Measurements from ENCODE around the gene LMCD1.

The LMCD1 gene, protein sequence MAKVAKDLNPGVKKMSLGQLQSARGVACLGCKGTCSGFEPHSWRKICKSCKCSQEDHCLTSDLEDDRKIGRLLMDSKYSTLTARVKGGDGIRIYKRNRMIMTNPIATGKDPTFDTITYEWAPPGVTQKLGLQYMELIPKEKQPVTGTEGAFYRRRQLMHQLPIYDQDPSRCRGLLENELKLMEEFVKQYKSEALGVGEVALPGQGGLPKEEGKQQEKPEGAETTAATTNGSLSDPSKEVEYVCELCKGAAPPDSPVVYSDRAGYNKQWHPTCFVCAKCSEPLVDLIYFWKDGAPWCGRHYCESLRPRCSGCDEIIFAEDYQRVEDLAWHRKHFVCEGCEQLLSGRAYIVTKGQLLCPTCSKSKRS

DNA sequence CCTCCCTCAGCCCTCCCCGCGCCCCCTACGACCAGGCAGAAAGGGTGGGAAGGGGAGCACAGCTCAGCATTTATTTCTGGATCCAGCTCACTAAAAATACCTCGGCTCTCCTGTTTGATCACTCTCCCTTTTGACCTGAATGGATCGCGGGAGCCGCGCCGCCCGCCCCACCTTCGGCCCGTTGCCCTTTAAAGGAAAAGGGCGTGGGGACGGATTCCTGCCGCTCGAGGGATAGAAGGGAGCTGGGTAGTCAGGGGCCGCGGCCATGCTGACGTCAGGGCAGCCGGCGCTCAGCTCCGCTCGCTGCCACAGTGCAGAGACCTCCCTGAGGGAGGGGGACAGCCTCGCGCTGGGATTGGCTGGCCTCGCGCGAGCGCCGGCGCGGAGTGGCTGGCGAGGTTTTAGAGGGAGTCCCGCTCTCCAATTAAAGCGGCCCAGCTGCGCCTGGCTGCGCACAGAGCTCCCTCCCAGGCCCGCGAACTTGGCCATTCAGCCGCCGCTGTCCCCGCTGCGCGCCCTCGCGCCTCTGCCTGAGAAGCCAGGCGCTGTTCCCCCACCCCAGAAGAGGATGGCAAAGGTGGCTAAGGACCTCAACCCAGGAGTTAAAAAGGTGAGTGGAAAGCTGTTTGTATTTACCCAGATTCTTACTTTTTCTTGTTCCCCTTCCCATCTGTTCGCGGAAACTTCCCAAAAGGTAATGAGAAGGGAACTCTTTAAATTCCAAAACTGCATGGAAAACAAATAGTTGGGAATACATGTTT, at the start of gene LMCD1:
TSS of gene LMCD1 (plus strand) at position 453 of the 761 bp plus-strand sequence. CDS start at position 569, 116 bp downstream.
- no peak for FAIRE-seq

GRCh38 chr3:8452112-8452511, 49.5 kb upstream of the LMCD1 start:
- FAIRE-seq = no peak

- FAIRE-seq = no peak
Measured at GRCh38 chr3:8453153-8453552, 48.5 kb upstream of the LMCD1 start.

GRCh38 chr3:8455526-8456411, 45.9 kb upstream of the LMCD1 start:
- no peak for FAIRE-seq

GRCh38 chr3:8456412-8456811, 45.2 kb upstream of the LMCD1 start:
- FAIRE-seq = no peak

DNA sequence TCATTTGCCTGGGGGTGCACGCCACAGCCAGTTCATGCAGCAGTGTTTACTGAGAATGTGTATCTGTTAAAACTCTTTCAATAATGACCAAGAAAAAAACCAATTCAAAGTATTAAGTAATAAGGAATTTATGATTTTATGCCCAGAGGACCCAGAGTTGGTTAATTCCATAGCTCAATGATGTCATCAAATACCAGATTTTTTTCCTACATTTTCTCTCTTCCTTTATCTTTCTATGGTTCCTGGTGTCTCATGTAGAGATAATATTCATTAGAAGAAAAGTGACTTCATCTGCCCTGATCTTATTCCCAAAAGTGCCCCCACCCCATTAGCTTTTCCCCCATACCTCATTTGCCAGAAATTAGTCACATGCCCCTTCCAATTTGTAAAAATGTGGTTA, 44.6 kb upstream of the LMCD1 start:
- FAIRE-seq = no peak

DNA sequence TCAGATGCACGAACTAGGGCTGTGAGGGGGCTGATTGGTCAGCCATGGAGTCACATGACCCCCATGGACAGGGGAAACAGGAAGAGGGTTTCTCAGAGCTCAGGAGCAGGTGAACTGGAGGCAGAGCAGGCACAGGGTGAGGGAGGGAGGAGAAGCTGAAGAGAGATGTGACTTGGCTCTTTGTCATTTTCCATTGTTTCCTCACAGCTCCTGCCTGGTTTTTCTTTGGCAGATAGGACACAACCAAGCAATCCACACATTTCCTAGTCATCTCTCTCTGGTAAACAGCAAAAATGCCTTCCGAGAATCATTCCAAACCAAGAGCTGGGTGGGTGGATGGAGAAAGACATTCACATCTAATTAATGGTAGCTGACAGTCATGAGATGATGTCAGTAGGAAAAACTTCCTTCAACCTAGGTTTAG, 43.4 kb upstream of the LMCD1 start:
- no peak for FAIRE-seq

GRCh38 chr3:8458711-8459110, 42.9 kb upstream of the LMCD1 start:
- no peak for FAIRE-seq

GRCh38 chr3:8460050-8460708, 41.4 kb upstream of the LMCD1 start:
- no peak for FAIRE-seq

- no peak for FAIRE-seq
Measured at GRCh38 chr3:8460815-8461456, 40.7 kb upstream of the LMCD1 start.

GRCh38 chr3:8464668-8465067, 37.0 kb upstream of the LMCD1 start:
- FAIRE-seq = no peak

GRCh38 chr3:8466526-8466925, 35.1 kb upstream of the LMCD1 start:
- no peak for FAIRE-seq

DNA sequence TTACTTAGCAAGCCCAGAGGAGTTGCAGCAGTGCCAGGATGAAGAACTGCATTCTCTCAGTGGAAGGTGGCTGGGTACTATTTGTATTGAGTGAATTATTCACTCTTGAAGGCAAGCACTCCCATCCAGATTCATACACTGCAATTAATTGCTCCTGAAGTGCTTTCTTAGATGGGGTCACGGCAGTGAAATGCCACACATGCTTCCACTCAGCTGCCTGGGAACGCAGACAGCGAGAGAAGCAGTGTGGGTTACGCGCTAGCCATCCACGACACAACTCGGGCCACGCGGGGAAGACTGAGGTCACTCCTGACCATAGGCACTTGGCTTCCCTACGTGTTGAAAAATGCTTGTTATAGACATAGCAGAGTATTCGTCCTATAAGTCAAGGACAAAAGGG, 30.8 kb upstream of the LMCD1 start:
- no peak for FAIRE-seq

DNA sequence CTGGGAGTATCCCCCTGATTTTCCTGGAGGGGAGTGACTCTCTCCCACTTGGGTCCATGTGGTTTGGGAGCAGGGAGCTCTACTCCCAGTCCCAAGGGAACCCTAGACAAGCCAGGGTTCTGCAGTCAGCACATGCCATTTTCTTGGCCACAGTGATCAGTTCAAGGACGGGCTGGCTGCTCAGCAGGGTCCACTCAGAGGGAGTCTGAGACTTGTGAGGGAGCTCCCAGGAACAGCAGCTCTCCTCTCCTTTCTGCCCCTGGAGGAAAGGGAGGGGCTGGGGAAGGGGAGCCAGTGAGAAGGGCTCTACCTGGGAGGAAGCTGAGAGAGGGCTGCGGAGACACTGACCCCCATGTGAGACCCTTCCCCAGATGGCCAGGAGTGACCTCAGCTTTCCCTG, 29.1 kb upstream of the LMCD1 start:
- FAIRE-seq = no peak

DNA sequence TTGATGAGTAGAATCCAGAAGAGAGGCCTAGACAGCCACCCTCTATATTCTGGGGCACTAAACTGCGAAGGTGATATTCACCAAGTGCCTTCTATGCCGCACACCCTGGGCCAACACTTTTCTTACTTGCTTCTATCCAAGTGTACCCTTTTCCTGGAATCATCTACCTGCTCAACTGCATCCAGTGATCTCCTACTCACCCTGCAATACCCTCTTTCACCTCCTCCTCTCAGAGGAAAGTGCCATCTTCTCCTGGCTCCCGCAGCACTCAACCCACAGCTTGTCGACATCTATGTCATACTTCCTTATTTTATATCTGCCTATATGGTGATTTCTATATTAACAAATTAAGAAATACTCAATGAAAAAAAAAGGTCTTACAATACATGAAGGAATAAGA, 28.6 kb upstream of the LMCD1 start:
- no peak for FAIRE-seq

DNA sequence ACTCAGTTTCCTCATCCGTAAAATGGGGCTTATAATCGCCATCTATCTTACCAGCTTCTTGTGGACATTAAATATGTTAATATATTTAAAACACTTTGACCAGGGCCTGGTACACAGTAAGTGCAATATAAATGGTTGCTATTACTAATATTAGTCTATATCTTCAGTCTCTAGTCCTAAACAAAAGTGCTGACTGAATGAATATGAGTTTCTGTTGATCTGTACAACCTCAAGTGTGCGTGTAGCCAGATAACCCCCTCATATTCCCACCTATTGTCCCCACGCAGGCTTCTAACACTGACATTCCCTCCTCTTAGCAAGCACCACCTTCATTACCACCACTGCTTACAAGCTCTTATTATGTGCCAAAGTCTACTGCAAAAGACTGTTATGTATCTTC, 27.6 kb upstream of the LMCD1 start:
- no peak for FAIRE-seq

DNA sequence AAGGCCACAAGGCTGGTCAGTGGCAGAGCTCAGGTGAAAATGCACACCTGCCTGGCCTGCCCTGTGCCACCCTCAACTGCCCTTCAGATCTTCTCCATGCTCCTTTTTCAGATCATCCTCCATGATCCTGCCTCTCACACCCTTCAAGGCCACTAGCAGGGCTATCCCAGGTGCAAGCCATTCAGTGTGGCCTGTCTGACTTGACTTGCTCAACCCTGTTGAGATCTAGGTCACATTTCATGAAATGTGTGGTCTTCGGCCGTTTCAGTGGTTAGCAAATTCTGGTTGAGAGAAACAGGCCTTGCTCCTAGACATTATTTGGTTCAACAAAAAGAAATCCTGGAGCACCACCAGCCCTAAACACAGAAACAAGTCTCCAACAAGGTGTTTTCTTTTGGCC, 26.6 kb upstream of the LMCD1 start:
- FAIRE-seq = no peak

- FAIRE-seq = no peak
Measured at GRCh38 chr3:8480699-8481098, 20.9 kb upstream of the LMCD1 start.

DNA sequence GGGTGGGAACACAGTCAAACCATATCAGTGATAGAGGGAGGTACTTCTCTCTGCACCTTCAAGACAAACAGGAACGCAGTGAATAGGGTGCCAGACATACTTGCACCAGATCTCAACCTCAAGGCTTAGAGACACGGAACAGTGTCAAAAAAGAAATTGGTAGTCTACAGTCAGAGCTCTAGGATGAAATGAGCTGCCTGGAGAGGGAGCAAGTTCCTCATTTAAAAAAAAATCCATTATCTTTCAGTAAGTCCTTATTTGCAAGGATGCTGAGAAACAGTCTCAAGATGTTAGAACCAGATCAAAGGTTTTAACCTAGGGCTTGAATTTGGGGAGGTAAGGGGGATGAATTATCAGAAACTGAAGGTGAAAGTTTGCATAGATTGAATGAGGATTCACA, 20.2 kb upstream of the LMCD1 start:
- FAIRE-seq = no peak

- FAIRE-seq = no peak
Measured at GRCh38 chr3:8482263-8482662, 19.4 kb upstream of the LMCD1 start.

DNA sequence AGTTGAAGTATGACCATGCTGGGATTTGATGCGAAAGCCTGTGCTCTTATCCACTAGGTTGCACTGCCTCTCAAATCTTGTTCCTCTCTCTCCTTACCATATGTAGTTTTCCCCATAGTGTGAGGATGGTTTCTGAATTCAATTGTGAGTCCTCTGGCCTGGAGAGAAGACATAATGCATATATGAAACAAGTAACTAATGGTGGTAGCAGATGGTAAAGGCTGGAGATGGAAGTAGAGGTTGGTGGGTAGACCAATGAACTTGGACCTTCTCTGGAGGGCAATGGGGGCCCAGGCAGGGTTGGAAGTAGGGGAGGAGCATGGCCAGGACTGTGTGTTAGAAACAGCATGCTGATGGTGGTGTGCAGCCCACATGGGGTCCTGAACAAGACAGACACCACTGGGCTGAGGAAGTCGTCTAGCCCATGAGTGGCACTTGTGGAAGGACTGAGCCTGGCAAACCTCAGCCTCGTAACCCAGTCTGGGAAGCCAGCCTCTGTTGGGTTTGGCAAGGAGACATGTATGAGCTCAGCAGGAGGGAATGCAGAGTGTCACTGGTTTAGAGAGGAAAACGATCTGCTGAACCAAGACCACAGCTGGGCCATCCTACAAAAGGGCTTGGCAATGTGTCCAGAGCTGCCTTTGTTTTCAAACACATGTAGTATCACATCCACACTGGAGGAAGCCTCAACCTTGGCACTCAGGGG, 18.5 kb upstream of the LMCD1 start:
- FAIRE-seq = no peak

Data from colon (tissue), 2 donors.